Fibroblast of lung (primary cell): ENCODE measurements around the gene GDPD4. TPM values are rescaled to one million over a fixed set of nuclear protein-coding genes. Genes with fewer than 3 reads are reported as not detected.

Experiments
- DNase-seq, 2 donors: peaks; one replicate each; pipeline versions ENCODE4 v3.0.0 to v3.0.0-alpha.2; 2010; ENCODE audit warnings: low read depth in 2 of 2
- H2AFZ ChIP-seq: 2 replicates; pipeline ENCODE4 v1.5.1; 2012; ENCODE audit warnings: low read length, control low read depth, inconsistent platforms
- H3K27ac ChIP-seq: 2 replicates; pipeline ENCODE4 v1.5.1; 2011; ENCODE audit warnings: low read length, control low read depth; ENCODE audit not compliant: insufficient read depth
- H3K27me3 ChIP-seq: 2 replicates; pipeline ENCODE4 v1.5.1; 2011; ENCODE audit warnings: mild to moderate bottlenecking, low read length; ENCODE audit not compliant: control insufficient read depth, insufficient read depth
- H3K36me3 ChIP-seq: 2 replicates; pipeline ENCODE4 v1.5.1; 2011; ENCODE audit warnings: low read length; ENCODE audit not compliant: control insufficient read depth, insufficient read depth
- H3K4me1 ChIP-seq: 2 replicates; pipeline ENCODE4 v1.5.1; 2011; ENCODE audit warnings: low read length; ENCODE audit not compliant: control insufficient read depth, insufficient read depth; ENCODE audit errors: extremely low read depth
- H3K4me2 ChIP-seq: 2 replicates; pipeline ENCODE4 v1.5.1; 2011; ENCODE audit warnings: low read length, control low read depth; ENCODE audit not compliant: insufficient read depth; ENCODE audit errors: extremely low read depth
- H3K4me3 ChIP-seq, 4 experiments: fragments of 200-600 bp in 1 of 4; sonication (generic) in 1 of 4; replicated peaks in 1 of 4; 2 replicates each; pipeline ENCODE4 v1.5.1; 2011 to 2016; ENCODE audit warnings: low read length in 4 of 4, low read depth in 3 of 4, mild to moderate bottlenecking in 3 of 4, control low read depth in 2 of 4, inconsistent platforms in 1 of 4, mixed read lengths in 1 of 4; ENCODE audit not compliant: insufficient read depth in 1 of 4; ENCODE audit errors: control extremely low read depth in 1 of 4
- H3K79me2 ChIP-seq: 2 replicates; pipeline ENCODE4 v1.5.1; 2012; ENCODE audit warnings: mild to moderate bottlenecking, low read length, inconsistent platforms; ENCODE audit not compliant: control insufficient read depth, insufficient read depth
- H3K9ac ChIP-seq: 2 replicates; pipeline ENCODE4 v1.5.1; 2011; ENCODE audit warnings: mild to moderate bottlenecking, low read length, control low read depth; ENCODE audit not compliant: insufficient read depth
- H3K9me3 ChIP-seq: 2 replicates; pipeline ENCODE4 v1.5.1; 2012; ENCODE audit warnings: low read depth, low read length; ENCODE audit not compliant: control insufficient read depth, insufficient read depth
- H4K20me1 ChIP-seq: 2 replicates; pipeline ENCODE4 v1.5.1; 2011; ENCODE audit warnings: low read length; ENCODE audit not compliant: control insufficient read depth, insufficient read depth; ENCODE audit errors: extremely low read depth
- EZH2 ChIP-seq: IDR thresholded peaks from 2 replicates; pipeline ENCODE4 v1.5.1; 2012; ENCODE audit warnings: low read length, control low read depth, mild to moderate bottlenecking; ENCODE audit errors: missing control alignments
- polyA plus RNA-seq, 2 donors: library from polyadenylated mRNA; depleted of rRNA in 1 of 2; stranded (reverse) in 1 of 2; unstranded in 1 of 2; fragments of >200 nt; gene quantifications; 2 replicates each; pipeline ENCODE4 v1.2.1, GENCODE V29; 2011 to 2012; ENCODE audit warnings: missing spikeins in 1 of 2
- total RNA-seq: library from RNA; depleted of rRNA; stranded (reverse); fragments of >200 nt; gene quantifications from 2 replicates; pipeline ENCODE4 v1.2.1, GENCODE V29; 2014
- TF ChIP-seq, protein P1 (sequence below), 2 donors: IDR thresholded peaks in 1 of 2; conservative IDR thresholded peaks in 1 of 2; 1 replicate in 1 of 2; 2 replicates in 1 of 2; pipeline ENCODE4 v1.5.1; 2011 to 2012; ENCODE audit warnings: low read length in 2 of 2, control low read depth in 1 of 2, inconsistent platforms in 1 of 2, low read depth in 1 of 2, mild to moderate bottlenecking in 1 of 2

The GDPD4 gene
- total and polyA plus RNA-seq, 2 donors (not counting 1 experiment from before 2014, with no cell fraction given) = not detected

DNA sequence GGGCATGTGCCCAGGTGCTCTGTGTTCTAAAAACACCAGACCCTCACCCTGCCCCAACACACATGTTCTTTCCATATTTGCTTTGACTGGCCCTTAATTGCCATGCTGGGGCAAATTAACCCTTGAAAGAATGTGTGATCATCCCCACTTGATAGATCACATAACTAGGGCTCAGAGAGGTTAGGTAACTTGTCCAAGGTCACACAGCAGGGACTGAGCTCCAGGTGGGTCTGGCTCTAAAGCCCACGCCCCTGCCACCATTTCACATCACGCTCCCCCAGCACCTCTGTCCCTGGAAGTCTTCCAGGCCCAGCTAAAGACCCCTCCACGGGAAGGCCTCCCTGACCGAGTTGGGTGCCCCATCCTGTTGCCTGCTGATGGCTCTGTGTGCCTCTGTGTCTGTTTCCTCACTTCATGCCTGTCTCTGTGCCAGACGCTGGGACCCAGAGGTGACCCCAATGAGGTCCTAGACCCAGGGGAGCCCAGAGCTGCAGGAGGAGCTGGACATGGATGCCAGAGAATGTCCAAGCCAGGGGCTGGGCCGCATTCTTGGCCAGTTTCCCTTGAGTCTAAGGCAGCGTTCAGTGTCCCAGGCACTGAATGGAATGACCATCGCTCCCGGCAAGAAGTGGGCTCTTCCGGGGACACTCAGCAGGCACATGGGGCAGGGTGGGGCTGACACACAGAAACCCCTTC is 93.7 kb downstream of the GDPD4 start:
- Histone ChIP-seq H3K9me3 (no peaks in the 10 kb centered on the region), H3K4me2 (no peak overlapping the region), H3K9ac (no peak overlapping the region), H4K20me1 (no peaks in the 10 kb centered on the region), H3K27ac (no peak overlapping the region), H3K27me3 (no peaks in the 10 kb centered on the region), H3K4me3 (no peak overlapping the region), H3K36me3 (no peaks in the 10 kb centered on the region), H3K79me2 (no peaks in the 10 kb centered on the region), H3K4me1 (peaks cover 2% of the 10 kb centered on the region), H2AFZ (no peak overlapping the region)
- DNase-seq = no peak
- no peak for TF ChIP-seq EZH2
- TF ChIP-seq, protein P1, sequence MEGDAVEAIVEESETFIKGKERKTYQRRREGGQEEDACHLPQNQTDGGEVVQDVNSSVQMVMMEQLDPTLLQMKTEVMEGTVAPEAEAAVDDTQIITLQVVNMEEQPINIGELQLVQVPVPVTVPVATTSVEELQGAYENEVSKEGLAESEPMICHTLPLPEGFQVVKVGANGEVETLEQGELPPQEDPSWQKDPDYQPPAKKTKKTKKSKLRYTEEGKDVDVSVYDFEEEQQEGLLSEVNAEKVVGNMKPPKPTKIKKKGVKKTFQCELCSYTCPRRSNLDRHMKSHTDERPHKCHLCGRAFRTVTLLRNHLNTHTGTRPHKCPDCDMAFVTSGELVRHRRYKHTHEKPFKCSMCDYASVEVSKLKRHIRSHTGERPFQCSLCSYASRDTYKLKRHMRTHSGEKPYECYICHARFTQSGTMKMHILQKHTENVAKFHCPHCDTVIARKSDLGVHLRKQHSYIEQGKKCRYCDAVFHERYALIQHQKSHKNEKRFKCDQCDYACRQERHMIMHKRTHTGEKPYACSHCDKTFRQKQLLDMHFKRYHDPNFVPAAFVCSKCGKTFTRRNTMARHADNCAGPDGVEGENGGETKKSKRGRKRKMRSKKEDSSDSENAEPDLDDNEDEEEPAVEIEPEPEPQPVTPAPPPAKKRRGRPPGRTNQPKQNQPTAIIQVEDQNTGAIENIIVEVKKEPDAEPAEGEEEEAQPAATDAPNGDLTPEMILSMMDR (conservative IDR thresholded peaks at IDR 0.05 in 1 of 2, IDR thresholded peaks at IDR 0.05 in 1 of 2; ENCODE audit: low read depth in 1 of 2, low read length in 2 of 2) = no peak

DNA sequence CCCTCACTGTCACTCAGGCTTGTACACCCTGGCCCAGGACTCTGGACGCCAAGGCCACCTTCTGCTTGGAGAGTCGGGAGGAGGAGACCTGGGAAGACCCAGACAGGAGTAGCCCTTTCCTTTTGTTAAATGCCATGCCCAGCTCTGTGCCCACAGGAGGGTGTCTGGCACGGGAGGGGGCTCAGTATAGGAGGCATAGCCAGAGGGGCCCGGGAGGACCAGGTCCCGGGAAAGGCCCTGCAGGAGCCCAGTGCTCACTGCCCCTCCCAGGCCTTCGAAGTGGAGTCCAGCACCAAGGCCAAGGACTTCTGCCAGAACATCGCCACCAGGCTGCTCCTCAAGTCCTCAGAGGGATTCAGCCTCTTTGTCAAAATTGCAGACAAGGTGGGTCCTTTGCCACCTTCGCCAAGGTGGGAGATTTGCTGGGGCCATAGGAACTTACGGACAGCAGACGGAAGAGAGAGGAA is 94.4 kb downstream of the GDPD4 start:
- Histone ChIP-seq H2AFZ (no peak overlapping the region), H3K79me2 (no peaks in the 10 kb centered on the region), H4K20me1 (no peaks in the 10 kb centered on the region), H3K36me3 (no peaks in the 10 kb centered on the region), H3K4me1 (peaks cover 2% of the 10 kb centered on the region), H3K9ac (no peak overlapping the region), H3K9me3 (no peaks in the 10 kb centered on the region), H3K4me2 (no peak overlapping the region), H3K4me3 (no peak overlapping the region), H3K27me3 (no peaks in the 10 kb centered on the region), H3K27ac (no peak overlapping the region)
- DNase-seq = no peak
- no peak for TF ChIP-seq EZH2
- TF ChIP-seq, protein P1 (conservative IDR thresholded peaks at IDR 0.05 in 1 of 2, IDR thresholded peaks at IDR 0.05 in 1 of 2; ENCODE audit: low read depth in 1 of 2, low read length in 2 of 2) = no peak

GRCh38 chr11:77206264-77207018 is 95.0 kb downstream of the GDPD4 start:
- DNase-seq = no peak
- H3K9ac ChIP-seq = no peak overlapping the region
- no peaks in the 10 kb centered on the region for H3K36me3 ChIP-seq
- H3K4me3 ChIP-seq = no peak overlapping the region
- no peaks in the 10 kb centered on the region for H4K20me1 ChIP-seq
- H2AFZ ChIP-seq = no peak overlapping the region
- no peak overlapping the region for H3K27ac ChIP-seq
- no peak for TF ChIP-seq EZH2
- TF ChIP-seq, protein P1 (conservative IDR thresholded peaks at IDR 0.05 in 1 of 2, IDR thresholded peaks at IDR 0.05 in 1 of 2; ENCODE audit: low read depth in 1 of 2, low read length in 2 of 2) = no peak
- peaks cover 2% of the 10 kb centered on the region for H3K4me1 ChIP-seq
- H3K9me3 ChIP-seq = no peaks in the 10 kb centered on the region
- no peaks in the 10 kb centered on the region for H3K27me3 ChIP-seq
- no peak overlapping the region for H3K4me2 ChIP-seq
- H3K79me2 ChIP-seq = no peaks in the 10 kb centered on the region
